Activated CD4-positive, alpha-beta T cell treated with anti-CD3 and anti-CD28 coated beads, Interleukin-2, amount 50 U/mL, for 16 hours (primary cell): Measurements from ENCODE around the gene PAX3.

ENCODE experiments used
- DNase-seq: peaks from one replicate; pipeline ENCODE4 v3.0.0-alpha.2; 2020

Gene PAX3

GRCh38 chr2:222309766-222310165 is 11.0 kb upstream of the PAX3 start:
- no peak for DNase-seq

GRCh38 chr2:222309361-222309760 is 10.6 kb upstream of the PAX3 start:
- no peak for DNase-seq

- DNase-seq: no peak
These were observed 9.4 kb upstream of the PAX3 start for GRCh38 chr2:222307978-222308730.

- DNase-seq: no peak
These were observed 8.5 kb upstream of the PAX3 start for GRCh38 chr2:222307143-222307756.

GRCh38 chr2:222306393-222307142 is 7.8 kb upstream of the PAX3 start:
- DNase-seq: no peak

GRCh38 chr2:222305516-222306392 is 7.0 kb upstream of the PAX3 start:
- DNase-seq: no peak

- DNase-seq: no peak
These were observed 6.1 kb upstream of the PAX3 start for GRCh38 chr2:222304737-222305515.

GRCh38 chr2:222303828-222304736 is 5.3 kb upstream of the PAX3 start:
- no peak for DNase-seq

- DNase-seq: no peak
These were observed 4.4 kb upstream of the PAX3 start for GRCh38 chr2:222303045-222303827.

- no peak for DNase-seq
These were observed 3.6 kb upstream of the PAX3 start for GRCh38 chr2:222302178-222303018.

GRCh38 chr2:222301796-222302118 is 3.0 kb upstream of the PAX3 start:
- DNase-seq: no peak

GRCh38 chr2:222301053-222301795 is 2.4 kb upstream of the PAX3 start:
- DNase-seq: no peak

GRCh38 chr2:222300726-222301052 is 1.9 kb upstream of the PAX3 start:
- DNase-seq: no peak

- no peak for DNase-seq
These were observed 1.3 kb upstream of the PAX3 start for GRCh38 chr2:222299906-222300725.

- no peak for DNase-seq
These were observed 842 bp downstream of the PAX3 start for GRCh38 chr2:222298001-222298310.

GRCh38 chr2:222297600-222297935 is 1.2 kb downstream of the PAX3 start:
- no peak for DNase-seq

GRCh38 chr2:222296911-222297599 is 1.7 kb downstream of the PAX3 start:
- DNase-seq: no peak

- DNase-seq: no peak
These were observed 2.5 kb downstream of the PAX3 start for GRCh38 chr2:222296311-222296741.
